OCI-LY3 (cell line): ENCODE measurements around the gene RTL5.

Experiments used
- EZH2phosphoT487 ChIP-seq: fragments of 200-600 bp; shearing (Covaris generic); IDR thresholded peaks from 2 replicates; pipeline ENCODE4 v1.6.1; 2018; ENCODE audit warnings: antibody characterized with exemption, mixed run types, low read depth
- TF ChIP-seq, protein P1 (sequence below): fragments of 200-600, 300-600 bp; sonication (generic); IDR thresholded peaks from 2 replicates; pipeline ENCODE4 v1.5.1; 2014; ENCODE audit warnings: antibody characterized with exemption, low read length, low read depth

DNA sequence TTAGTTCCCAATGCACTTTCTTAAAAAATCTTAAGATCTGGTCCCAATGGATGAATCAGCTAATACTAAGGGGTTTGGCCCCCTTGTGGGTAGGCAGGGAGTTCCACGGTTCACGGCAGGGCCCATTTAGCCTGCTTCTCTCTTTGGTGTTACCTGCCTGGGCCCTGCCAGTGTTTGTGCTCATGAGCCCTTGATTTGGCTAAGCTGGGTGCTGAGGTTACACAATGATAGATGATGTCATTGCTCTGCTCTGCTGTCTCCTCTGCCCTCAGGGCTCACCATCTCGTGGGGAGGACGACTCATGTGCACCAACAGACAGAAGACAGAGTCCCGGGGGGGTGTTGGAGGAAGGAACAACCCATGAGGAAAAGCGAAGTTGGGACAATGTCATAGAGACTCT is 24.4 kb downstream of the RTL5 start:
- TF ChIP-seq, protein P1, sequence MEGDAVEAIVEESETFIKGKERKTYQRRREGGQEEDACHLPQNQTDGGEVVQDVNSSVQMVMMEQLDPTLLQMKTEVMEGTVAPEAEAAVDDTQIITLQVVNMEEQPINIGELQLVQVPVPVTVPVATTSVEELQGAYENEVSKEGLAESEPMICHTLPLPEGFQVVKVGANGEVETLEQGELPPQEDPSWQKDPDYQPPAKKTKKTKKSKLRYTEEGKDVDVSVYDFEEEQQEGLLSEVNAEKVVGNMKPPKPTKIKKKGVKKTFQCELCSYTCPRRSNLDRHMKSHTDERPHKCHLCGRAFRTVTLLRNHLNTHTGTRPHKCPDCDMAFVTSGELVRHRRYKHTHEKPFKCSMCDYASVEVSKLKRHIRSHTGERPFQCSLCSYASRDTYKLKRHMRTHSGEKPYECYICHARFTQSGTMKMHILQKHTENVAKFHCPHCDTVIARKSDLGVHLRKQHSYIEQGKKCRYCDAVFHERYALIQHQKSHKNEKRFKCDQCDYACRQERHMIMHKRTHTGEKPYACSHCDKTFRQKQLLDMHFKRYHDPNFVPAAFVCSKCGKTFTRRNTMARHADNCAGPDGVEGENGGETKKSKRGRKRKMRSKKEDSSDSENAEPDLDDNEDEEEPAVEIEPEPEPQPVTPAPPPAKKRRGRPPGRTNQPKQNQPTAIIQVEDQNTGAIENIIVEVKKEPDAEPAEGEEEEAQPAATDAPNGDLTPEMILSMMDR: no peak
- TF ChIP-seq EZH2phosphoT487: no peak
